A549 (cell line): ENCODE data around the gene HSPBP1.

Experiments
- ATOH8 ChIP-seq: fragments of 250-450 bp; sonication (Bioruptor Pico); IDR thresholded peaks from 2 replicates; pipeline ENCODE4 v1.5.0; 2020; ENCODE audit warnings: low read depth, mild to moderate bottlenecking, moderate library complexity
- CHD2 ChIP-seq: fragments of 150-350 bp; IDR thresholded peaks from 2 replicates; pipeline ENCODE4 v1.6.1; 2014; ENCODE audit warnings: low read length; ENCODE audit not compliant: partially characterized antibody
- CTCF ChIP-seq: fragments of >200 bp; sonication (Bioruptor Twin); formaldehyde crosslinking; IDR thresholded peaks from 3 replicates; pipeline ENCODE4 v1.5.1; 2016
- EP300 ChIP-seq, 2 experiments: fragments of >200 bp; sonication (Bioruptor Twin); formaldehyde crosslinking; IDR thresholded peaks; 2 replicates in 1 of 2; 3 replicates in 1 of 2; pipeline ENCODE4 v1.6.1; 2016 to 2017
- JUN ChIP-seq, 2 experiments: fragments of >200 bp; sonication (Bioruptor Twin); formaldehyde crosslinking; IDR thresholded peaks; 2 replicates in 1 of 2; 3 replicates in 1 of 2; pipeline ENCODE4 v1.6.1; 2016 to 2017
- MAFK ChIP-seq: fragments of 450-650 bp; IDR thresholded peaks from 2 replicates; pipeline ENCODE4 v1.6.1; 2014; ENCODE audit not compliant: partially characterized antibody
- MAX ChIP-seq: IDR thresholded peaks from 2 replicates; pipeline ENCODE4 v1.6.1; 2012
- NR3C1 ChIP-seq: fragments of >200 bp; sonication (Bioruptor Twin); formaldehyde crosslinking; IDR thresholded peaks from 3 replicates; pipeline ENCODE4 v1.6.1; 2017
- POLR2A ChIP-seq: IDR thresholded peaks from 2 replicates; pipeline ENCODE4 v1.6.1; 2012; ENCODE audit warnings: mild to moderate bottlenecking, low read length
- POLR2AphosphoS2 ChIP-seq: conservative IDR thresholded peaks from 2 replicates; pipeline ENCODE4 v1.6.1; 2012; ENCODE audit warnings: low read length, improper control_type of control experiment, inconsistent platforms
- RAD21 ChIP-seq, 2 experiments: fragments of >200 bp in 1 of 2; sonication (Bioruptor Twin) in 1 of 2; formaldehyde crosslinking in 1 of 2; IDR thresholded peaks in 1 of 2; conservative IDR thresholded peaks in 1 of 2; 2 replicates in 1 of 2; 3 replicates in 1 of 2; pipeline ENCODE4 v1.6.1; 2012 to 2018; ENCODE audit warnings: inconsistent platforms in 1 of 2
- RFX5 ChIP-seq: fragments of 450-650 bp; IDR thresholded peaks from 2 replicates; pipeline ENCODE4 v1.7.1; 2014; ENCODE audit warnings: antibody characterized with exemption, mild to moderate bottlenecking, moderate library complexity
- SMC3 ChIP-seq: fragments of >200 bp; sonication (Bioruptor Twin); formaldehyde crosslinking; IDR thresholded peaks from 3 replicates; pipeline ENCODE4 v1.6.1; 2018; ENCODE audit warnings: inconsistent platforms
- SREBF2 ChIP-seq: fragments of 450-650 bp; IDR thresholded peaks from 2 replicates; pipeline ENCODE4 v1.6.1; 2014; ENCODE audit warnings: mild to moderate bottlenecking, moderate library complexity

GRCh38 chr19:55279340-55279739 is 570 bp downstream of the HSPBP1 start:
- TF ChIP-seq SMC3: no peak
- TF ChIP-seq CHD2: no peak
- TF ChIP-seq MAFK: no peak
- no peak for TF ChIP-seq JUN (IDR thresholded peaks at IDR 0.05)
- no peak for TF ChIP-seq RAD21 (conservative IDR thresholded peaks at IDR 0.05 in 1 of 2, IDR thresholded peaks at IDR 0.05 in 1 of 2)
- no peak for TF ChIP-seq POLR2AphosphoS2
- TF ChIP-seq SREBF2: no peak
- no peak for TF ChIP-seq MAX
- TF ChIP-seq NR3C1: no peak
- TF ChIP-seq RFX5: no peak
- TF ChIP-seq CTCF: no peak
- TF ChIP-seq EP300 (IDR thresholded peaks at IDR 0.05): no peak
- TF ChIP-seq ATOH8: no peak
- TF ChIP-seq POLR2A: no peak
